Neural crest cell (in vitro differentiated cells): ENCODE results near the gene RFC1. TPM values are rescaled to one million over a fixed set of nuclear protein-coding genes. Genes with fewer than 3 reads are reported as not detected.
"Not testable (repeated sequence)": the region's sequence is repeated elsewhere in the genome, so short reads cannot be mapped to it uniquely, and the experiment has no call there.

Experiments used
- DNase-seq: peaks from one replicate; pipeline ENCODE4 v3.0.0; 2021; ENCODE audit warnings: low read depth, mixed read lengths, low spot score
- H3K27ac Mint-ChIP-seq: one replicate; pipeline ENCODE4 v1.8.0; 2021; ENCODE audit warnings: mild to moderate bottlenecking, mixed read lengths; ENCODE audit not compliant: unreplicated experiment
- H3K27me3 Mint-ChIP-seq: 2 replicates; pipeline ENCODE4 v1.8.0; 2021; ENCODE audit warnings: low read depth, mild to moderate bottlenecking, mixed read lengths
- H3K36me3 Mint-ChIP-seq: 2 replicates; pipeline ENCODE4 v1.8.0; 2021; ENCODE audit warnings: low read depth, mild to moderate bottlenecking, mixed read lengths
- H3K4me1 Mint-ChIP-seq: 2 replicates; pipeline ENCODE4 v1.8.0; 2021; ENCODE audit warnings: mixed read lengths
- H3K4me3 Mint-ChIP-seq: one replicate; pipeline ENCODE4 v1.8.0; 2021; ENCODE audit warnings: mild to moderate bottlenecking, mixed read lengths
- H3K9me3 Mint-ChIP-seq: 2 replicates; pipeline ENCODE4 v1.8.0; 2021; ENCODE audit warnings: mixed read lengths
- CTCF ChIP-seq: fragments of 200-600 bp; sonication (generic); conservative IDR thresholded peaks from 2 replicates; pipeline ENCODE4 v1.5.0; 2021; ENCODE audit warnings: antibody characterized with exemption, mild to moderate bottlenecking
- total RNA-seq: library from RNA; stranded (reverse); gene quantifications from 2 replicates; pipeline ENCODE4 v1.2.1, GENCODE V29; 2021

The RFC1 gene
- total RNA-seq, 1 donor from 2014 or later, result 69.3 TPM

GRCh38 chr4:39302901-39303300, 63.3 kb downstream of the RFC1 start:
- Mint-ChIP-seq H3K4me3 (no peak overlapping the region), H3K27me3 (no peaks in the 10 kb centered on the region), H3K36me3 (peaks cover 19% of the 10 kb centered on the region), H3K4me1 (no peaks in the 10 kb centered on the region), H3K27ac (no peak overlapping the region), H3K9me3 (no peaks in the 10 kb centered on the region)
- no peak for DNase-seq
- TF ChIP-seq CTCF, result no peak

GRCh38 chr4:39295784-39296183, 70.4 kb downstream of the RFC1 start:
- no peak for TF ChIP-seq CTCF
- Mint-ChIP-seq H3K27ac (no peak overlapping the region), H3K9me3 (no peaks in the 10 kb centered on the region), H3K4me1 (no peaks in the 10 kb centered on the region), H3K27me3 (no peaks in the 10 kb centered on the region), H3K36me3 (peaks cover 42% of the 10 kb centered on the region), H3K4me3 (no peak overlapping the region)
- DNase-seq, result no peak

GRCh38 chr4:39292433-39292832, 73.7 kb downstream of the RFC1 start:
- H3K4me1 Mint-ChIP-seq, DNase-seq, H3K4me3 Mint-ChIP-seq, H3K9me3 Mint-ChIP-seq, H3K27me3 Mint-ChIP-seq, H3K27ac Mint-ChIP-seq: not testable (repeated sequence)
- peaks cover 35% of the 10 kb centered on the region for H3K36me3 Mint-ChIP-seq

- H3K4me3 Mint-ChIP-seq, result no peak overlapping the region
- TF ChIP-seq CTCF, result no peak
- DNase-seq, result no peak
- no peaks in the 10 kb centered on the region for H3K4me1 Mint-ChIP-seq
- peaks cover 39% of the 10 kb centered on the region for H3K36me3 Mint-ChIP-seq
- no peak overlapping the region for H3K27ac Mint-ChIP-seq
- no peaks in the 10 kb centered on the region for H3K27me3 Mint-ChIP-seq
- no peaks in the 10 kb centered on the region for H3K9me3 Mint-ChIP-seq
These were observed 74.5 kb downstream of the RFC1 start for GRCh38 chr4:39291686-39292085.

GRCh38 chr4:39287223-39287622, 78.9 kb downstream of the RFC1 start:
- DNase-seq, result no peak
- H3K27ac Mint-ChIP-seq, result no peak overlapping the region
- H3K27me3 Mint-ChIP-seq, result no peaks in the 10 kb centered on the region
- TF ChIP-seq CTCF, result no peak
- H3K36me3 Mint-ChIP-seq, result peaks cover 29% of the 10 kb centered on the region
- H3K9me3 Mint-ChIP-seq, result no peaks in the 10 kb centered on the region
- H3K4me3 Mint-ChIP-seq, result no peak overlapping the region
- no peaks in the 10 kb centered on the region for H3K4me1 Mint-ChIP-seq

GRCh38 chr4:39286263-39286662, 79.9 kb downstream of the RFC1 start:
- DNase-seq, result no peak
- Mint-ChIP-seq H3K36me3 (peaks cover 33% of the 10 kb centered on the region), H3K4me1 (no peaks in the 10 kb centered on the region), H3K27me3 (no peaks in the 10 kb centered on the region), H3K27ac (no peak overlapping the region), H3K4me3 (no peak overlapping the region), H3K9me3 (no peaks in the 10 kb centered on the region)
- TF ChIP-seq CTCF, result no peak
